GM21576 (cell line): Measurements from ENCODE around the gene RBM22.

ENCODE experiments used
- ATAC-seq: cut with Tn5 transposase; IDR thresholded peaks from one replicate; pipeline ENCODE4 v1.9.1; 2021; ENCODE audit warnings: mild to moderate bottlenecking, moderate library complexity; ENCODE audit not compliant: unreplicated experiment

The RBM22 gene

DNA sequence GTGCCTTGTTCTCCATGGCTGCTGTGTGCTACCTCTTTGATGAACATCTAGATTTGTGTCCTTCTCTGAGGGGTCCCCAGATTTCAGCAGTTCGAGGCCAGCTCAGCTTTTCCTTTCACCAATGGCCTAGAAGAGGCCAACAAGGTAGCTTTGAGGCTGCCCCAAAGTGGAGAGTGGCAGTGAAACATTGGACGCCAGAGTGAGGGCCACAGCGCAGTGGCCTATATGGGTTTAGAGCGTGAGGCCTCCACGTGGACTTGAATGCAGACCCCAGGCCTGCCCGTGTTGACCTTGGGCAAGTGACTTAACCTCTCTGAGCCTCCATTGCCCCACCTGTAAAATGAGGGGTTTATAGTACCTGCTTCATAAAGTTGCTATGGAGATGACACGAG, 28.0 kb downstream of the RBM22 start:
- no peak for ATAC-seq

DNA sequence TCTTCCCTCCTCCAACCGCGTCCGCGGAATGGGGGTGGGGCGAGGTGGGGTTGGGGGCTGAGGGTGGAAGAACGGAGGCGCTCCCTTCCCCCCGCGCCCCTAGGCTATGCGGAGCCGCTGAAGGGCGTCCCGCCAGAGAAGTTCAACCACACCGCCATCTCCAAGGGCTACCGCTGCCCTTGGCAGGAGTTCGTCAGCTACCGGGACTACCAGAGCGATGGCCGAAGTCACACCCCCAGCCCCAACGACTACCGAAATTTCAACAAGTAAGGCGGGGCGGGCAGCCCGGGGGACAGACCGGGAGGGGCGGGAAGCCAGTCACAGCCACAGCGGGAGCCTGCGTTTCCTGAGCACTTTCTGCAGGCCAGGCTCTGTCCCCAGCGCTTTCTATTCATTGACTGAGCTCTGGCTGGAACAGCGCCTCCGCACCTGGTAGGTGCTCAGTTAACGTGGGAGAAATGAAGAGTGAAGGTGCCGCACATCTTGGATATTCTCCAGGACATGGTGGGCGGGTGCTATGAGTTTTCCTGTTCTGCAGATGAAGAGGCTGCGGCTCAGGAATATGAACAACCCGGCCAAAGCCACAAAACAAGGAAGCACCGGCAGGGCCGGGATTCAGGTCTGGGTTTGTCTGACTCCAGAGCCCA, 28.5 kb downstream of the RBM22 start:
- ATAC-seq, result no peak

DNA sequence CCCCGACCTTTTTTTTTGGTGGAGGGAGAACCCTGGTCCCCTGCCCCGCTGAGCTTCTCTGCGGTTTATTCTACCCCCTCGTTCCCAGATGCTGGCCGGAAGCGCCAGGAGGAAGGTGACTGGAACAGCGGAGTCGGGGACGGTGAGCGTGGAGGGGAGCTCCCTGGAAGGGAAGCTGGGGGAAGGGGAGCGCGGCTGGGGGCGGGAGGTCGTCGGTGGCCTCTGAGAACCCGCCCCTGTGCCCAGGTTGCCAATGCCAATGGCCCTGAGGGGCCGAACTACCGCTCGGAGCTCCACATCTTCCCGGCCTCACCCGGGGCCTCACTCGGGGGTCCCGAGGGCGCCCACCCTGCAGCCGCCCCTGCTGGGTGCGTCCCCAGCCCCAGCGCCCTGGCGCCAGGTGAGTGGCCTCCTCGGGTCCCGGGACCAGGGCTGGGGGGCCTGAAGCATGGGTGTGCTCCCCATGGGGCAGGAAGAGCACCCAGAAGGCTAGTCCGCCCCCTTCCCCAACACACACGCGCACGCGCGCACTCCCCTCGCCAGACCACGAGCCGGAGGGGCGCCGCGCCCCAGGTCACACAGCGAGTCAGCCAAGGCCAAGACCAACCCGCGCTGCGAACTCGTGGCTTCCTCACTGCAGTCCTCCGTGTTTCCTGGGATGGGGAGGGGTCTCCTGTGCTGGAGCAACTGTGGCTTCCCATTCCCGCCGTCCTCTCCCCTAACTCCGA, 29.2 kb downstream of the RBM22 start:
- ATAC-seq, result no peak

DNA sequence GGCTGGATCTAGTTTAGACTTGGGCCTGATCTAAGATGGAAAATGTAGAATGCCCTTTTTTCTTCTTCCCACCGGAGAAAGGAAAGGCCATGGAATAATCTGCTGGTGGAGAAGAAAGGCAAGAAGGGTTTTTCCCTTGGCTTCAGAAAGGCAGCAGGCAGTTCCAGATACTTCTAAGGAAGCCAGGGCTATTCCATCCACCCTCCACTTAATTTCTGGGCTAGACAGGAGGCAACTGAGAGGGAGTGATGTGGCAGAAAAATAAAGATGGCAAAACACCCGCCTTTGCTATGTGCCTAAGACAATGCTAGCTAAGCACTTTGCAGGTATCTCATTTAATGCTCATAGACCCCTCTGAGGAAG, 29.9 kb downstream of the RBM22 start:
- no peak for ATAC-seq

DNA sequence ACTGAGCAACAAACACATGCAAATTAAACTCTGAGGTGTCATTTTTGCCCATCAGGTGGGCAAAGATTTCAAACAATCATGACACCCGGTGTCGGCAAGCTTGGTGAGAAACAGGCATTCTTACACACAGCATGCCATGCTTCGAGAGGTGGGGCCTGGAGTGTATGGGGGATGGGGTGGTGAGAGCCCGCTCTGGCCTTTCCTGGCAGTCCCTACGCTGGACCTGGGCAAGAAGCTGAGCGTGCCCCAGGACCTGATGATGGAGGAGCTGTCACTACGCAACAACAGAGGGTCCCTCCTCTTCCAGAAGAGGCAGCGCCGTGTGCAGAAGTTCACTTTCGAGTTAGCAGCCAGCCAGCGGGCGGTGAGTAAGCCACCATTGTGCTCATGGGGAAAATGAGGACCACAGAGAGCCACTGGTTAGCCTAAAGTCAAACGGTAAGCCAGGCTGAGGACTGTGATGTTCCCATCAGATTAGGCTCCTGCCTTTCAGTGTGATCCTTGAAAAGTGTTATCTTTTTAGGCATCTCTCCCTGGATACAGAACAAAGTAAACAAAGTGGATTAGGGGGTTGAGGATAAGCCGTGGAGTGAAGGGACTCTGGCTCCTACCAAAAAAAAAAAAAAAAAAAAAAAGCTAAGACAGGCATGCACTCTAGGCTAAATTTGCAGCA, 30.5 kb downstream of the RBM22 start:
- no peak for ATAC-seq

DNA sequence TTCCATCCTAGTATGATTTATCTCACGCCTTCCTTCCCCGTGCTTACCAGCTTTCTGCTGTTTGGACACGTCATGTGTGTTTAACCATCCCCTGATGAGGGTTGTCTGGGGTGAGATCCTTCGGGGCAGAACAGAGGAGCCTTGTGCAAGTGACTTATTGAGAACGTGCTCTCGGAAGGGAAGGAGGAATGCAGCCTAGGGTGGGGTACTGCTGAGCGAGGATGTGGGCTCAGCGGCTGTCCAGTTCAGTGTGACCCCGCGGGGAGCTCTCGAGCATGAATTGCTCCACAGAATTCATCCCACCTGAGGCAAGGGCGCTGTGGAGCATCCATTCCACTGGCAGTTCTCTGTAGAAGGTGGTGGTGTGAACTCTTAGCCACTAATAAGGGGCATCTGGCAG, 35.8 kb downstream of the RBM22 start:
- no peak for ATAC-seq

DNA sequence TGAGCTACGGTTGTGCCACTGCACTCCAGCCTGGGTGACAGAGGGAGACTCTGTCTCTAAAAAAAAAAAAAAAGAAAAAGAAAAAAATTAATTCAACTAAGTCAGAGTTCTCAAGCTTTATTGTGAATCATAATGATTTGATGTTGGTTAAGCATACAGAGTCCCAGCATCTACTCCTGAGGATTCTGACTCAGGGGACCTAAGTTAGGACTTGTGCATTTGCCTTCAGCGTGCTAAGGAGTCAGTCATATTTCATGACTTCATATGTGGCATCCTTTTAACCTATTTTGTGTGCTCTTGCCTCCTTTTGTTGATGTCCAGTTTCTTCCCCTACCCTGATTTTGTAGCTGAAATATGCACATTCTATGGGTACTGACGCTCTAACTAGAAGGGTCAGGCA, 36.9 kb downstream of the RBM22 start:
- ATAC-seq, result no peak

DNA sequence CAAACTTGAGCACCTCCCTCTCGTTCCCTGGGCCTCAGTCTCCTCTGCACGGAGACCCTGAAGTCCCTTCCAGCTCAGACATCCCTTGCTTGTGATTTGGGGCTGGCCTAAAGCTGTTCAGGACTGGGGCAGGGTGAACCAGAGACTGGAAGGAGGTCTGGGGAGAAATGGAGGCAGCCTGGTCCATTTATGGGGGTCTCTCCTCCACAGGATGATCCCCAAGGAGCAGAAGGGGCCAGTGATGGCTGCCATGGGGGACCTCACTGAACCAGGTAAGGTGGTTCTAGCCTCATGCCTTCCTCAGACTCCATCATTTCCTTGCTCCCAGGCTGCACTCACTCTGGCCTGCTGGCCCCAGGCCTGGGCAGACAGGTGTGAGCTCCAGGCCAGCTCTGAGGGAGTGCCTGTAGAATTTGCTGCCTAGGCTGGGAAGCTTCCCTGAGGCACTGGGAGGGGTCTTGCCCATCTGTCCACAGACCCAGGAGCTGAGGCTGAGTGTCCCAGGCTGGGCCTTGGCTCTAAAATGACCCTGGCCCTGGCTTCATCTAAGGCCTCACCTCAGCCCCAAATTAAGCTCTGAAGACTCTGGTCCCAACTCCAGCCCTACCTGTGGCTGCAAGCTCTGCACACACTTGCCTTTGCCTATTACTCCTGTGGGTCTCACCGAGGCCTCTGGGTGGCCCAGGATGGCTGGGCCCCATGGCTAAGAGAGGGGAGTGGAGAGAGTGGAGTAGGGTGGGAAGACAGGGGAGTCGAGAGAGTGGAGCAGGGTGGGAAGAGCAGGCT, 37.9 kb downstream of the RBM22 start:
- no peak for ATAC-seq

DNA sequence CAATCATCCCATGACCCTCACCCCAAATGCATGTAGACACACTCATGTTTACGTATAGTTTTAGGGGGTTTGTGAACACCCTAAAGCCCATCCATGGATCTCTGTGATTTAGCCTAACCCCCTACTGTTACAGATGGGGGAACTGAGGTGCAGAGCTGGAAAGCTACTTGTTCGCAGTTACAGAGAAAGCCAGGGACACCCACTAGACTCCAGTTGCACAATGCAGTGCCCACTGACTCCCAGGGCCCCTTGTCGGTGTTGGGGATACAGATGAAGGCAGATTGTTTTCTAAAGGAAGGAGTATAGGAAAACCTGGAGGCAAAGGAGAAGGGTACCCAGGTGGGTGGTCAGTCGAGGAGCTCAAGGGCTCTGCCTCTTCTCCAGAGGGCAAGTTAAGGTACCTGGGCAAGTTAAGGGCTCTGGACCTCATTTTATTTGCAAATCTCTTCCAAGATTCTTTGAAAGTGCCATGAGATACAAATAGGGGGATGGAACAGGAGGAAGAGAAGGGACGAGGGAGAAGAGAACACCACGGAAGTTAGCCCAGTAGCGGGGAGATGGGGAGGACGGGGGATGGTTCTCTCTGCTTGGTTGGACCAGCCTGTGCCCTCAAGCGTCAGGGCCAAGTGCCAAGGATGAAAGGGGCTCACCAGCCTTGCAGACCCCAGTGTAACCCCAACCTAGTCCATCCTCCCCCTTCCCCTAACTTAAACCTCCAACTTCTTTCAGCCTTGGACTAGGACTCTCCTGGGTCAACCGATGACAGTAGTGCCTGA, 38.9 kb downstream of the RBM22 start:
- ATAC-seq, result no peak

DNA sequence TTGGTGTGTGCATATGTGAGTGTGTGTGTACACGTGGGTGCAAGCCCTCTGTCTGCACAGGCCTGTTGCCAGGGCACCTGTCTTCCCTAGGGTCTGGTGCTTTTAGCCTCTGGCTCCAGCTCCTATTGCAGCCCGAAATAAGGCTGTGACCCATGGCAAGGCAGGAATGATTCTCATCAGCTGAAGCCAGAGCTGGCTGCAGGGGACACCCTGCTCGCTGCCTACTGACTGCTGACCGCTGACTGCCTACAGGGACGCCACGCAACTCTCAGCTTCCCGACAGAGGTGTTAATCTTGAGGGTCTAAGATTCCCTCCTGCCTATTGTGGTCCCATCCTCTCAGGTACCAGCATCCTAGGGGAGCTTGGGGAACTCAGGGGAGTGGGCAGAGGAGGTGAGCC, 39.8 kb downstream of the RBM22 start, which contains the start of gene MYOZ3:
Gene MYOZ3 (plus strand): TSS at position 166 of the 400 bp plus-strand sequence. CDS start 1,691 bp downstream, outside the sequence.
- ATAC-seq, result no peak

DNA sequence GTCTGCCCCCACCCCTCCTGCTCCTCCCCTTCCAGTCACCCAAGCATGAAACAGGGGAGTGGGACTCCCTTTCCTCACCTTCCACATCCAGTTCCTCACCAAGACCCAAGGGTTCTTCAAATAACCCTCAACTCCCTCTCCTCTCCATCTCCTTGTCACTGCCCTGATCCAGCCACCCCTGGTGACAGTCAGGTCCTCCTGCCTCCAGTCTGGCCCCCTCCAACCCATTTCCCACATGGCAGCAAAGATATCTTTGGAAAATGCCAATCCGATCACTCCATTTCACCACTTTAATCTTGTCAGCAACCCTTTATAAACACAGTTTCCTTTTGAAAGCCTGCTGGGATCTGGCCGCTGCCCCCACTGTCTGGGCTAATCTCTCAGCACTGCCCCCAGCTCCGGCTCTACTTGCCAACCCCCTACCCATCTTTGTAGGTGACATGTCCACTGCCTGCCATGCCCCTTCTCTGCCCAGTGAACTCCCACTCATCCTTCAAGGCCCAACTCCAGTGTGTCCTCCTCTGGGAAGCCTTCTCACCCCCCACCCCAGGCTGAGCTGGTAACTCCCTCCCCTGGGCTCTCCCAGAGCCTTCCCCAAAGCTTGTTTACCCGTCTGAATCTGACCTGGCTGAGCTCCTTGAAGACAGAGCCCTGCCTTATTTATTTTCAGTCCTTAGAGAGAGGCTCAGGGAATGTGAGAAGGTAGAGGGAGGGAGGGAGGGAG, 40.6 kb downstream of the RBM22 start:
- no peak for ATAC-seq

DNA sequence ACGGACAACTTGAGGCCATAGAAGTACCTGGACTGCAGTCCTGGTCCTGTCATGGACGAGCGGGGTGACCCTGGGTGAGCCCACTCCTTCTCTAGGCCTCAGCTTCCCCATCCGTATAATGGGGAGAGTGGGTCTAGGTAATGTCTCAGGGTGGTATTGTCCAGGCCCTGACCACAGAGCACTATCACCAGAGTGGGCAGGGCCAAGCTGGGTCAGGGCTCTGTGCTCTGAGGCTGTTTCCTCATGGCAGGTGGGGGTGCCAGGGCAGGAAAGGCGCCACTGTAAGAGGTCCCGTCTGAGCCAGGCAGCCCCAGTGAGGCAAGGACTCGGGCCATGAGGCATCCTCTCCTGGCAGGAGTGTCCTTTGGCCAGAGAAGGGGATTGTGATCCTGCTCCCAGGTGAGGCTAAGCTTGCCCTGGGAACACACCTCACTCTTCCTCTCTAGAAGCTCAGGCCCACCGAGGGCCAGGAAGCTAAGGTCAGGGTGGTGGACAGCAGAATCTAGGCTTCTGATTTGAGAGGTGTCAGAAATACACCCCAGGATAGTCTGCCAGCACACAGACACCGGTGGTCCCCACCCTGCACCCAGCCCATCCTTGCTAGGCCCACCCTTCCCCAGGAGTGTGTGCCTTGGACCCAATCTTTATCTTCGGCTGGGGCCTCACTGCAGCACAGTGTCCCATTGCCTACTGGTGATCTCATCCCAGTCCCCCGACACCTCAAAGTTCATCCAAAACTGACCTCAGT, 41.3 kb downstream of the RBM22 start:
- no peak for ATAC-seq

DNA sequence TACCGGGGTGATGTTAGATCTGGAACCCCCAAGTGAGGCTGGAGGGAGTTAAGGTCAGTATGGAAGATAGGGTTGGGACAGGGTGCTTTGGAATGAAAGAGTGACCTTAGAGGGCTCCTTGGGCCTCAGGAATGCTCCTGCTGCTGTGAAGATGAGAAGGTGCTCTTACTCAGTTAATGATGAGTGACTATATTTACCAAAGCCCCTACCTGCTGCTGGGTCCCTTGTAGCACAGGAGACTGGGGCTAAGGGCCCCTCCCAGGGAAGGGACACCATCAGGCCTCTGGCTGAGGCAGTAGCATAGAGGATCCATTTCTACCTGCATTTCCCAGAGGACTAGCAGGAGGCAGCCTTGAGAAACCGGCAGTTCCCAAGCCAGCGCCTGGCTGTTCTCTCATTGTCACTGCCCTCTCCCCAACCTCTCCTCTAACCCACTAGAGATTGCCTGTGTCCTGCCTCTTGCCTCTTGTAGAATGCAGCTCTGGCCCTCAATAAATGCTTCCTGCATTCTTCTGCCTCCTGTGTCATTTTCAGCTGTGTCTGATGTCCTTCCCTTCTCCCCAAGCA, 42.1 kb downstream of the RBM22 start:
- no peak for ATAC-seq

DNA sequence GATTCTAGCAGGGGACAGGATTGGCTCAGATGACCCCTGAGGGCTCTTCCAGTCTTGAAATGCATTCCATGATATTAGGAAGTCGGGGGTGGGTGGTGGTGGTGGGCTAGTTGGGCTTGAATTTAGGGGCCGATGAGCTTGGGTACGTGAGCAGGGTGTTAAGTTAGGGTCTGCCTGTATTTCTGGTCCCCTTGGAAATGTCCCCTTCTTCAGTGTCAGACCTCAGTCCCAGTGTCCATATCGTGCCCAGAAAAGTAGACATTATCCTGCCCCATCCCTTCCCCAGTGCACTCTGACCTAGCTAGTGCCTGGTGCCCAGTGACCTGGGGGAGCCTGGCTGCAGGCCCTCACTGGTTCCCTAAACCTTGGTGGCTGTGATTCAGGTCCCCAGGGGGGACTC, 42.7 kb downstream of the RBM22 start:
- ATAC-seq, result no peak

DNA sequence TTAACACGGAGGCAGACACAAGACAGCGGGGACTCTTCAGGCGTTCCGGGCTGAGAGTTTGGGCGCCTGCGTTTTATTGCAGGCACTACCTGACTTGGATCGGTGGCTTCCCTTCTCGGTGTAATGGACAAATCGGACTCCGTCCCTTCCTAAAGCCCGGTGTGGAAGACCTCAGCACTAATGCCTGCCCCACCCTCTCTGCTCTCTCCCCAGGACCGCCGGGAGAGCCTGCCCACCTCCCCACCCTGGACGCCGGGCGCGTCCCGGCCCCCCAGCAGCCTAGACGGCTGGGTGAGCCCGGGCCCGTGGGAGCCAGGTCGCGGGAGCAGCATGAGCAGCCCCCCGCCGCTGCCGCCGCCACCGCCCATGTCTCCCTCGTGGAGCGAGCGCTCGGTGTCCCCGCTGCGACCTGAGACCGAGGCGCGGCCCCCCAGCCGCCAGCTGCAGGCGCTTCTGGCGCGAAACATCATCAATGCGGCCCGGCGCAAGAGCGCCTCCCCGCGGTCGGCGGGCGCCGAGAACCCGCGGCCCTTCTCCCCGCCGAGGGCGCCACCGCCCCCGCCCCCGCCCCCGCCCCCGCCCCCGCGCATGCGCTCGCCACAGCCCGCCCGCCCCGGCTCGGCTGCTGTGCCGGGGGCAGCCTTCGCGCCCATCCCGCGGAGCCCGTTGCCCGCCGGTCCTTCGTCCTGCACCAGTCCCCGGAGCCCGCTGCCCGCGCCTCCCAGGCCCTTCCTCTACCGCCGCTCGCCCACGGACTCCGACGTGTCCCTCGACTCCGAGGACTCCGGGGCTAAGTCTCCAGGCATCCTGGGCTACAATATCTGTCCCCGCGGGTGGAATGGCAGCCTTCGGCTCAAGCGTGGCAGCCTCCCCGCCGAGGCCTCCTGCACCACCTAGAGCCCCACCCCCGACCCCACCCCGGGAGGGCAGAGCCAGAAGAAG, 44.4 kb downstream of the RBM22 start:
- ATAC-seq, result peak; percentile 68

DNA sequence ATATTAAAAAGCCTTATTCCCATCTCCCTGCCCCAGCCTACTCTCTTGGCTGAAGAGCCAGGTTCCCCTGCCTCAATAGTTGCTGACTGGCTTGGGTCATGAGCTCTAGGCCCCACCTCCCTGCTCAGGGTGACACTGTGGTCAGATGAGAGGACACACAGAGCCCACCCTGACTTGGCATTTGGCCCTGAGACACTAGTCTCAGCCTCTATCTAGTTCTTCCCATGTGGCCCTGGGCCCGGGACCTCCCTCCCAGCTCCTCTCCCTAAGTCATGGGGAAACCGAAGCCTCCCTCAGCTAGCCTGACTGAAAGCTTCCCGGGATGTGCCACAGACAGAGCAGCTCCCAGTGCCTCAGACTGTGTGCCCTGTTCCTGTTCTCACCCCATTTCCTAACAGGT, 45.6 kb downstream of the RBM22 start:
- ATAC-seq, result no peak

DNA sequence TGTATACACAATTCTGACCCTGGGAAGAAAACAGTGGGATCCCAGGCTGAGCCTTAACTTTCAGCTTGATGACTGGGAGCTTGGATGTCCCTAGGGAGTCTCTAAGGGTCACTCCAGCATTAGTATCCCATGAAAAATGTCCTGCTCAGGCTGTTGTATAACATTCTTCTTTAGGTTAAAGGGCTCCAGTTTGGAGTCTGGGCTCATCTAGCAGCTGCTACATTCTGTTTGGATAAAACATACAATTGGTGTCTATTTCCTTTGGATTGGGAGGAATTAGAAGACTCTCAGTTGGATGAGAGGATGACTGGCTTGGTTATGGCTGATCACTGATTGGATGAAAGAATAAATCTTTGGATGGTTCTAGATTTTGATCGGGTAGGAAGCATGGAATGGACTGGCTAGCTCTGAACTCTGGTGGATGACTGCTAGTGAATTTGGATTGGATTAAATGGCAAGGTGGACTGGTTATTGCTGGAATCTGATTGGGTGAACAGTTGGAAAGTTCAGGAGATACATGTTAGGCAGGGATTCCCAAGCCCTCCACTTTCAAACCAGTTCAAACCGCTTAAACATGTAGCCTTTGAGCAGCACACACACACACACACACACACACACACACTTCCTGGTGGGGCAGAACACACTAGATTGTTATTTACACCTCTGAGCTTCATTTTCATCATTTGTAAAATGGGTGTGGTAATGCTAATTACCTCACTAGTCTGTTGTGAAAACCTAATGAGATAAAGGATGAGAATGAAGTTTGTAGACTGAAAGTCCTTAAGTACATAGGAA, 46.9 kb downstream of the RBM22 start:
- no peak for ATAC-seq
